ENCODE data around the gene PPP1R9A.

PPP1R9A gene

GRCh38 chr7:95318501-95319100 is 411.2 kb downstream of the PPP1R9A start:
- no peaks in the 10 kb centered on the region for H3K27me3 ChIP-seq (ENCODE audit: insufficient read depth, poor library complexity, severe bottlenecking)
- no peak overlapping the region for H3K4me3 ChIP-seq (ENCODE audit: severe bottlenecking)
- no peak for TF ChIP-seq CTCF (IDR thresholded peaks at IDR 0.05; ENCODE audit: poor library complexity, severe bottlenecking)
- no peak for DNase-seq (ENCODE audit: low spot score)
- no peaks in the 10 kb centered on the region for H3K9me3 ChIP-seq (ENCODE audit: severe bottlenecking)
- H3K36me3 ChIP-seq (ENCODE audit: low read depth), result no peaks in the 10 kb centered on the region
- no peaks in the 10 kb centered on the region for H3K4me1 ChIP-seq (ENCODE audit: insufficient read depth, poor library complexity, severe bottlenecking)
- no peak for ATAC-seq (ENCODE audit: low read depth)
- no peak overlapping the region for H3K27ac ChIP-seq (ENCODE audit: poor library complexity, severe bottlenecking)

GRCh38 chr7:95319570-95319969 is 412.2 kb downstream of the PPP1R9A start:
- Histone ChIP-seq H3K4me1 (ENCODE audit: insufficient read depth, poor library complexity, severe bottlenecking) (no peaks in the 10 kb centered on the region), H3K27ac (ENCODE audit: poor library complexity, severe bottlenecking) (no peak overlapping the region), H3K4me3 (ENCODE audit: severe bottlenecking) (no peak overlapping the region), H3K36me3 (ENCODE audit: low read depth) (no peaks in the 10 kb centered on the region), H3K9me3 (ENCODE audit: severe bottlenecking) (no peaks in the 10 kb centered on the region), H3K27me3 (ENCODE audit: insufficient read depth, poor library complexity, severe bottlenecking) (peaks cover 5% of the 10 kb centered on the region)
- DNase-seq (ENCODE audit: low spot score) (no peak), ATAC-seq (ENCODE audit: low read depth) (no peak)
- TF ChIP-seq CTCF (IDR thresholded peaks at IDR 0.05; ENCODE audit: poor library complexity, severe bottlenecking), result no peak

GRCh38 chr7:95320651-95321050 is 413.3 kb downstream of the PPP1R9A start:
- Histone ChIP-seq H3K27ac (ENCODE audit: poor library complexity, severe bottlenecking) (no peak overlapping the region), H3K4me3 (ENCODE audit: severe bottlenecking) (no peak overlapping the region)
- ATAC-seq (ENCODE audit: low read depth), result no peak

GRCh38 chr7:95321720-95322119 is 414.3 kb downstream of the PPP1R9A start:
- H3K4me3 ChIP-seq (ENCODE audit: severe bottlenecking), result no peak overlapping the region
- ATAC-seq (ENCODE audit: low read depth) (no peak), DNase-seq (ENCODE audit: low spot score) (no peak)
- H3K27me3 ChIP-seq (ENCODE audit: insufficient read depth, poor library complexity, severe bottlenecking), result peaks cover 10% of the 10 kb centered on the region
- H3K9me3 ChIP-seq (ENCODE audit: severe bottlenecking), result no peaks in the 10 kb centered on the region
- TF ChIP-seq CTCF (IDR thresholded peaks at IDR 0.05; ENCODE audit: poor library complexity, severe bottlenecking), result no peak
- no peaks in the 10 kb centered on the region for H3K4me1 ChIP-seq (ENCODE audit: insufficient read depth, poor library complexity, severe bottlenecking)
- no peaks in the 10 kb centered on the region for H3K36me3 ChIP-seq (ENCODE audit: low read depth)
- H3K27ac ChIP-seq (ENCODE audit: poor library complexity, severe bottlenecking), result no peak overlapping the region

More at GRCh38 chr7:95320651-95321050, 413.3 kb downstream of the PPP1R9A start:
- Histone ChIP-seq H3K27me3 (ENCODE audit: insufficient read depth, poor library complexity, severe bottlenecking) (peaks cover 10% of the 10 kb centered on the region), H3K4me1 (ENCODE audit: insufficient read depth, poor library complexity, severe bottlenecking) (no peaks in the 10 kb centered on the region), H3K9me3 (ENCODE audit: severe bottlenecking) (no peaks in the 10 kb centered on the region), H3K36me3 (ENCODE audit: low read depth) (no peaks in the 10 kb centered on the region)
- TF ChIP-seq CTCF (IDR thresholded peaks at IDR 0.05; ENCODE audit: poor library complexity, severe bottlenecking), result no peak
- no peak for DNase-seq (ENCODE audit: low spot score)

GRCh38 chr7:95322396-95322795 is 415.0 kb downstream of the PPP1R9A start:
- Histone ChIP-seq H3K27ac (ENCODE audit: poor library complexity, severe bottlenecking) (no peak overlapping the region), H3K9me3 (ENCODE audit: severe bottlenecking) (no peaks in the 10 kb centered on the region), H3K4me1 (ENCODE audit: insufficient read depth, poor library complexity, severe bottlenecking) (no peaks in the 10 kb centered on the region), H3K36me3 (ENCODE audit: low read depth) (no peaks in the 10 kb centered on the region), H3K27me3 (ENCODE audit: insufficient read depth, poor library complexity, severe bottlenecking) (peaks cover 10% of the 10 kb centered on the region), H3K4me3 (ENCODE audit: severe bottlenecking) (no peak overlapping the region)
- no peak for ATAC-seq (ENCODE audit: low read depth)
- no peak for TF ChIP-seq CTCF (IDR thresholded peaks at IDR 0.05; ENCODE audit: poor library complexity, severe bottlenecking)
- DNase-seq (ENCODE audit: low spot score), result no peak

Measured in RWPE2 (cell line).